Mucosa of gallbladder (tissue), 1 donor: ENCODE results near the gene DSCAM. TPM values are rescaled to one million over a fixed set of nuclear protein-coding genes. Genes with fewer than 3 reads are reported as not detected.

Experiments
- DNase-seq: peaks from one replicate; pipeline ENCODE4 v3.0.0-alpha.2; 2020; ENCODE audit warnings: low spot score
- total RNA-seq: library from RNA; stranded (reverse); gene quantifications from one replicate; pipeline ENCODE4 v1.2.1, GENCODE V29; 2021
- donor health status: DM: no; HTN: no; CAD: no.

DSCAM gene
- total RNA-seq, 1 donor from 2014 or later = 0.09 TPM

DNA sequence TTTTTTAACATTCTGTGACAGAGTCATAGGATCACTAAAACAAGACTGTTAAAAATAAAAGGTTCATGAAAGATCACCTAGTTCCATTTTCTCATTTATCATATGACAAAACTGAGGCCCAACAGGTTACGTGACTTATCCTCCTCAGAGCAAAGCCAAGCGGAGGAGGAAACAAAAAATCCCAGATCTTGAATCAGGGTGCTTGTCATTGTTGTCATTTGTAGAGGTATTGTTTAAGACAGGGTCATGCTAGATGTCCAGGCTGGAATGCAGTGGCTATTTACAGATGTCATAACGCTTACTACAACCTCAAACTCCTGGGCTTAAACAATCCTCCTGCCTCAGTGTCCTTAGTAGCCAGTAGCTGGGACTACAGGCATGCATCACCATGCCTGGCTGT is 293.2 kb downstream of the DSCAM start:
- DNase-seq = no peak

DNA sequence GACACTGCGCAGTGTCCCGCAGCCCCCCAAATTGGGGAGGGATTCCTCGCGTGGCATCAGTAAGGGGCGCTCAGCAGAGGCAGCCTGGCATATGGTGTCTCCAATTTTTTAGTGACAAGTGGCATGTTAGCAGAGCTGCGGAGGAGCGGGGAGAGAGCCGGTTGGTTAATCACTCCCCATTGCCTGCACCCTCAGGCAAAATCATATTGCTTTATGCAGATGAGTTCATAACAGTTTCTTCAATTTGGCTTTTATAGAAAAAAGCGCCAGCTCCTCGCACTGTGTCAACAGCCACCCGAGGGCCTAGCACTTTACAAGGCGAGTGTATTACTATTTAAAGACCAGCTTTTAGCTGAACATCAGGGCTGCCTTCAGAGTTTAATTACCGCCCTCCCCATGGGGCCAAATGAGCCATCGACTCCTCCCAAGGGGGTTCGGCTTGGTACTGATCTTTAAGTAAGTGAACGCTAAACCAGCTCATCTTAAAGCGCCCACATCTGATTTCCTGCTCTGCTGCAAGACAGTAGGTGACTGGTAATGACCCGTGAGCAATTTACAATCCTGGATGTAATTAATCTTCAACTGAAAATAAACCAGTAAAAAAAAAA is 298.9 kb downstream of the DSCAM start:
- no peak for DNase-seq

DNA sequence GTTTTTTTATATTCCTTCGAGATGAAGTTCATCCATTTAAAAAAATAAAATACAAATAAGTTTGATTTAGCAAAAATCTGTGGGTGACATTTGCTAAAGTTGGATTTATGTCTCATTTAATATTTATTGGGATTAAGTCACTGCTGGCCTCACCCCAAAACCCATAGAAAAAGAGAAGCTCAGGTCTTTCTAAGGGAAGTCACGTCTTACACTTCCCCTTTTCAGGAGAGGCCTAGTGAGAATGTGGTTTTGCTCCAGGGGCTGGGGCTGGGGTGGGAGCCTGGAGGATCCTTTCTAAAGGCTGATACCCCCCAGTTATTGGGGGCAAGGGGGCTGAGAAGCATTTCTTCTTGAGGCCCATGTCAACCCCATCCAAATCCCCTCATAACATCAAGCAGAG is 300.3 kb downstream of the DSCAM start:
- DNase-seq = no peak

DNA sequence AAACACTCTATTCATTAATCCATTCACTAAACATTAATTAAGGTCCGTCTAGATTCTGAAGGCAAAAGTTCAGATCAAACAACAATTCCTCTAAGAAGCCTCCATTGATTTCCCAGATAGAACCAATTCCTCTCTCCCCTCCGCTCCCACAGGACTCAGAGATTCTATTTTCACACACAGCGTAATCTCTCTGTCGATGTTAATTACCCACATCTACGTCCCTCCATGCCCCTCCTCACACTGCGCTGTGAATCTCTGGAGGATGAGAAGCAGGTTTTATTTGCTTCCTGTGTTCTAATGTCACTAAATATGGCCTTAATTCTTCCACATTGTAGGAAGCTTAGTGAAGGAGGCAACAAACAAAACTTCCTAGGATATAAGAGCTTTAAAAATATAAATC is 306.7 kb downstream of the DSCAM start:
- DNase-seq = no peak

DNA sequence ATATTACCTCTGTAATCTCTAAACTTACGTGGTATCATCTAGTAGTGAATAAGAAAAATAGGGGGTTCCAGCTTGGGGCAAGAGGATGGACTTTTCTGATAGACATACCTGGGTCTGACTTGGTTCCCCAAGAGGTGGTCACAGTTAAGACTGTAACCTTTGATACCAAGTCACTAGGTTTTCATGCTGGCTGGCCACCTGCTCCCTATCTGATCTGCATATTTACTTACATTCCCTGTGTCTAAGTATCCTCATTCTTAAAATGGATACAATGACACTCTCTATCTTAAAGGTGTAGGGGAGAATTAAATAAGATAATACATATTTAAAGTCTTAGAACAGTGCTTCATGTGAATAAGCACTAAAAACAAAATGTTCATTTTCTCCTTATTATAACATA is 312.1 kb downstream of the DSCAM start:
- DNase-seq = no peak

- no peak for DNase-seq
Measured at GRCh38 chr21:40531431-40532110, 315.4 kb downstream of the DSCAM start.

- DNase-seq = no peak
Measured at GRCh38 chr21:40531016-40531415, 315.9 kb downstream of the DSCAM start.

GRCh38 chr21:40517646-40518045 is 329.3 kb downstream of the DSCAM start:
- no peak for DNase-seq

DNA sequence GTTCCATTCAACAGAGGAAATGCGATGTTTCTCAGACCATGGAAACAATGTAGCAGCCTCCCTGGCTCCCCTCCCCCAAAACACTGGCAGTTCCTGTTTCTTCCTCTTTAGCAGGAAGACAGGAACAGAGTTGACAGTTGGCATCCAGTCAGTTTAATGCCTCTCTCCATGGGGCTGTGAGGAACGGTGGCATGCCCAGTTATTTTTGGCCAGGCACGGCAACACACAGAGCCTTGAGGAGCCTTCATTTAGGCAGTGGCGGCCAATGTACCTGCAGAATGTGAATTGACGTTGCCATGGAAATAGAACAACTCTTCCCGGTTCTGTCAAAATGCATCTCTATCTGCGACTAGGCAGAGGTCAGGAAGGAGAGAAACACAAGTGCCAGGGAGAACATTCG is 330.6 kb downstream of the DSCAM start:
- DNase-seq = peak; percentile 18

GRCh38 chr21:40512590-40512989 is 334.4 kb downstream of the DSCAM start:
- DNase-seq = no peak

- DNase-seq = no peak
Measured at GRCh38 chr21:40507978-40508377, 339.0 kb downstream of the DSCAM start.

DNA sequence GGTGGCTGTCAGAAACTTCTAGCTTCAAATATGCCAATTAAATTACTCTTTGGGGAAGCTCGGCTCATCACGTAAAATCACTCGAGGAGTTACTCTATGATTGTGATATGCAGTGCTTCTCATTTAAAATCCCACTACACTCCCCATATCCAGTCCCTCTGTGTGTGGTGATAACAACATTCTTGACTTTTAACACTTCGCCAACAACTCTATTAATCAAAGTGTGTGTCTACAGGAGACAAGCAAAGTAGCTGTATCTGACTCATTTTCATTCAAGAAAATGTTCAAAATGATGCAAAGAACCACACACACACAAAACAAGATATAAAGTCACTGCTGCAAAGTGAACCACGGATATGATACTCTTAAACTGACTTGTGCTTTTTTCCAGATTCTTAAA is 341.3 kb downstream of the DSCAM start:
- no peak for DNase-seq

- DNase-seq = no peak
Measured at GRCh38 chr21:40505244-40505643, 341.7 kb downstream of the DSCAM start.

GRCh38 chr21:40504825-40505224 is 342.1 kb downstream of the DSCAM start:
- DNase-seq = no peak

GRCh38 chr21:40496116-40496515 is 350.8 kb downstream of the DSCAM start:
- no peak for DNase-seq

- no peak for DNase-seq
Measured at GRCh38 chr21:40490408-40490807, 356.6 kb downstream of the DSCAM start.

- no peak for DNase-seq
Measured at GRCh38 chr21:40489001-40489400, 358.0 kb downstream of the DSCAM start.

DNA sequence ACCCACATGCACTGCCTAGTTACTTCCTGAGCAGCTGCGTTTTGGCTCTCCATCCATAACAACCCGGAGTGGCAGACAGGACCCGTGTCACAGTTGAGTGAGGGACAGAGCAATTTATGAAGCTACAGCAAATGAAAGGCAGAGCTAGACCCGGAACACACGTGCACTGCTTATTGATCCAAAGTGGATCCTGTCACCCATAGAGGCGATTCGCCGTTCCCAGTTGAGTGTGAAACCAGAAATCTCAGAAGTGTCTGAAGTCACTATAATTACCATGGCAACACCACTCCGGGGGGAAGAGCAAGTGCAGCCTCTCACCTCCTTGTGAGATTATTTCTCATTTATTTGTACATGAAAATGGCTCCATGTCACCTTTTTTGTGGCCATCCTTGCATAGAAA is 365.2 kb downstream of the DSCAM start:
- DNase-seq = no peak

- DNase-seq = no peak
Measured at GRCh38 chr21:40474513-40474912, 372.4 kb downstream of the DSCAM start.

DNA sequence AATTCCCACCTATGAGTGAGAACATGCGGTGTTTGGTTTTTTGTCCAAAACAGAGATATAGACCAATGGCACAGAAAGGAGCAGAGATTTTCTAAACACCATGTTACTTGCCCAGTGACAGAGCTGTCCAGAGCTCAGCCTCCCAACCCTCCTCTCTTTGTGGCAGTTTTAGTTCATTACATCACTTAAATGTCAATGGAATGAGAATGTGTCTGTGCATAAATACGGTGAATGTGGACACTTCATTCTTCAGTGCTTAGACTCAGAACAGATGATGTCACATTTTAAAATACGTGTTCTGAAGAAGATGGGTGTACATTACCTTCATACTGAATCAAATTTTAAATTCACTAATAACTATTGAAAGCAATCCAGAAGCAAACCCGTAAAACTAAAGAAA is 374.9 kb downstream of the DSCAM start:
- DNase-seq = no peak

DNA sequence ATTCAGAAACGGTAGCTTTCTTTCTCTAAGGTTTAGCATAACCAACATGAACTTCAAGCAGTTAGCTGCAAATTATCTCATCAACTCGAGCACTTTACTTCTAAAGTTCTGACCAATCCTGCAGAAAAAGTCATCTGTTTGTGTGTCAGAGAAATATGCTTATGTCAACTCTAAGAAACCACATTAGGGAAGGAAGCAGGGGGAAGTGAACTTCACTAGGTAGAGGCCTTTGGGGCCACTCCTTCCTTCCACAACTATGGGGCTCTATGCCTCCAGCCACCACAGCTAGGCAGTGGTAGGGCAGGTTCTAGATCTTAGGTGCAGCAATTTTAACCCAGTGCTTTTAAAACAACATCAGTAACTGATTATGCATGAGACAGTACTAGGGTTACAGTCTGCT is 375.9 kb downstream of the DSCAM start:
- no peak for DNase-seq

DNA sequence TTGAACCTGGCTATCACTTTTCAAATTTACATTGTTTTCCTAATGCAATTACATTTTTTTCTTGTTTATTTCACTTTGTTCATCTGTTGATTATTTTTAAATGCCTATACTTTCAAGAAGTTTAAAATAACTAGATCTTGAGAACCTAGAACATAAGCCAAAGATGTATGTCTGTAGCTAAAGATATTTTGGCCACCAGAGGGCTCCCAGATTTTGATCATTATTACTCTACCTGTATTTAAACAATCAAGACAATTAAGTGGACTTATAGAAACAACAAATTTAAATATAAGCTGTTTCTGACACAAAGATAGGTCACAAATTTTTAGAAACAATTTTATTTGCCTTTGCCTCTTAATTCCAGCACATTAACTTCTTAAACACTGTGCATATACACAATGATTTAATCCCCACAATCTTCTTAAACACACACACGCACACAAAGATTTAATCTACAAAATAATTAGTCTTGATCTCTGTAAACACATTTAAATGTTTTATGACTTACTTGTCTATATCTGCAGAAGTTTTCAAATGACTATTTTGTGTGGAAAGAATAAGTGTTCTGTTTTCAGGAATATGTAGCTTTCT is 380.0 kb downstream of the DSCAM start:
- no peak for DNase-seq

DNA sequence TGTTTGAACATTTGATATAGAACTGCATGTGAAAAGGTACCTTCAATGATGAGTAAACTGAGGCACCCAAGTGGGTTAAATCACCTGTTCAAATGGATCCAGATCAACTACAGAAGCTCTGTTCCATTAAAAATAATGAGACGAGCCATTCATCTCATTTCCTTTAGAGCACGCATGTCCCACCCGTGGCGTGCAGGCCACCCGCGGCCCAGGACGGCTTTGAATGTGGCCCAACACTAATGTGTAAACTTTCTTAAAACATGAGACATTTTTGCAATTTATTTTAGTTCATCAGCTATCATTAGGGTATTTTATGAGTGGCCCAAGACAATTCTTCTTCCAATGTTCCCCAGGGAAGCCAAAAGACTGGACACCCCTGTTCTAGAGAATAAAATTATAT is 381.6 kb downstream of the DSCAM start:
- no peak for DNase-seq

- no peak for DNase-seq
Measured at GRCh38 chr21:40463176-40463575, 383.8 kb downstream of the DSCAM start.
